Gastroesophageal sphincter (tissue), 4 donors: Measurements from ENCODE around the gene TSPEAR. TPM values are rescaled to one million over a fixed set of nuclear protein-coding genes. Genes with fewer than 3 reads are reported as not detected.

Experiments used
- ATAC-seq: fragments of 150-250 bp; one replicate; pipeline ENCODE4 v1.9.1; 2016; ENCODE audit warnings: mild to moderate bottlenecking, moderate library complexity
- H3K27ac ChIP-seq, 4 donors: fragments of 200-600 bp; sonication (generic) in 3 of 4; 1 replicate in 3 of 4; 2 replicates in 1 of 4; pipeline ENCODE4 v1.5.1; 2016 to 2019
- H3K27me3 ChIP-seq: fragments of 200-600 bp; sonication (generic); one replicate; pipeline ENCODE4 v1.5.1; 2019
- H3K36me3 ChIP-seq, 2 donors: fragments of 200-600 bp; sonication (generic); one replicate each; pipeline ENCODE4 v1.5.1; 2019; ENCODE audit warnings: control low read depth in 1 of 2
- H3K4me1 ChIP-seq, 3 donors: fragments of 200-600 bp; sonication (generic); 1 replicate in 2 of 3; 2 replicates in 1 of 3; pipeline ENCODE4 v1.5.1; 2016 to 2019; ENCODE audit warnings: control low read depth in 2 of 3
- H3K4me3 ChIP-seq, 2 donors: fragments of 200-600 bp; sonication (generic); one replicate each; pipeline ENCODE4 v1.5.1; 2019; ENCODE audit warnings: mild to moderate bottlenecking in 1 of 2, moderate library complexity in 1 of 2
- H3K9me3 ChIP-seq, 3 donors: fragments of 200-600 bp; sonication (generic); one replicate each; pipeline ENCODE4 v1.5.1; 2017 to 2019; ENCODE audit warnings: control low read depth in 2 of 3
- EP300 ChIP-seq: sonication (generic); formaldehyde crosslinking; IDR thresholded peaks from one replicate; pipeline ENCODE4 v1.6.1; 2017; ENCODE audit warnings: antibody characterized with exemption, mild to moderate bottlenecking
- POLR2A ChIP-seq, 2 donors: fragments of 450-650 bp; IDR thresholded peaks; one replicate each; pipeline ENCODE4 v1.6.1; 2017; ENCODE audit warnings: antibody characterized with exemption in 2 of 2, mild to moderate bottlenecking in 2 of 2, moderate library complexity in 1 of 2
- POLR2AphosphoS5 ChIP-seq: sonication (generic); formaldehyde crosslinking; IDR thresholded peaks from one replicate; pipeline ENCODE4 v1.6.1; 2017; ENCODE audit warnings: antibody characterized with exemption
- WGBS, 2 donors: methylation state at CpG; one replicate each; pipeline ENCODE4 v1.1.5; 2018; ENCODE audit warnings: low coverage in 1 of 2; 5-methylcytosine and 5-hydroxymethylcytosine counted together
- total RNA-seq, 4 donors: library from RNA; depleted of rRNA; stranded (reverse); fragments of >200 nt; gene quantifications; one replicate each; pipeline ENCODE4 v1.1.0, GENCODE V29; 2016
- TF ChIP-seq, protein P1 (sequence below), 4 experiments: fragments of 200-600 bp in 2 of 4; fragments of 450-650 bp in 2 of 4; sonication (generic) in 1 of 4; IDR thresholded peaks; one replicate each; pipeline ENCODE4 v1.5.1; 2017 to 2019; ENCODE audit warnings: antibody characterized with exemption in 4 of 4, mild to moderate bottlenecking in 2 of 4, moderate library complexity in 2 of 4

TSPEAR gene
- total RNA-seq, 4 donors from 2014 or later = not detected

- WGBS, 2 donors = 75% methylated on average over 2 to 5 of the region's 22 CpGs
- no peak for TF ChIP-seq EP300
- no peak for TF ChIP-seq POLR2A (IDR thresholded peaks at IDR 0.05)
- no peak for TF ChIP-seq POLR2AphosphoS5
- TF ChIP-seq, protein P1, sequence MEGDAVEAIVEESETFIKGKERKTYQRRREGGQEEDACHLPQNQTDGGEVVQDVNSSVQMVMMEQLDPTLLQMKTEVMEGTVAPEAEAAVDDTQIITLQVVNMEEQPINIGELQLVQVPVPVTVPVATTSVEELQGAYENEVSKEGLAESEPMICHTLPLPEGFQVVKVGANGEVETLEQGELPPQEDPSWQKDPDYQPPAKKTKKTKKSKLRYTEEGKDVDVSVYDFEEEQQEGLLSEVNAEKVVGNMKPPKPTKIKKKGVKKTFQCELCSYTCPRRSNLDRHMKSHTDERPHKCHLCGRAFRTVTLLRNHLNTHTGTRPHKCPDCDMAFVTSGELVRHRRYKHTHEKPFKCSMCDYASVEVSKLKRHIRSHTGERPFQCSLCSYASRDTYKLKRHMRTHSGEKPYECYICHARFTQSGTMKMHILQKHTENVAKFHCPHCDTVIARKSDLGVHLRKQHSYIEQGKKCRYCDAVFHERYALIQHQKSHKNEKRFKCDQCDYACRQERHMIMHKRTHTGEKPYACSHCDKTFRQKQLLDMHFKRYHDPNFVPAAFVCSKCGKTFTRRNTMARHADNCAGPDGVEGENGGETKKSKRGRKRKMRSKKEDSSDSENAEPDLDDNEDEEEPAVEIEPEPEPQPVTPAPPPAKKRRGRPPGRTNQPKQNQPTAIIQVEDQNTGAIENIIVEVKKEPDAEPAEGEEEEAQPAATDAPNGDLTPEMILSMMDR (IDR thresholded peaks at IDR 0.05) = no peak
- Histone ChIP-seq H3K4me1 (peaks cover 0 to 4% (median 0%) of the 10 kb centered on the region in 3 donors), H3K36me3 (no peaks in the 10 kb centered on the region), H3K27me3 (peaks cover 53% of the 10 kb centered on the region), H3K9me3 (peaks cover 0 to 62% (median 0%) of the 10 kb centered on the region in 3 donors), H3K27ac (no peak overlapping the region), H3K4me3 (no peak overlapping the region)
- no peak for ATAC-seq
Observed at GRCh38 chr21:44579056-44579832, 132.1 kb downstream of the TSPEAR start.

DNA sequence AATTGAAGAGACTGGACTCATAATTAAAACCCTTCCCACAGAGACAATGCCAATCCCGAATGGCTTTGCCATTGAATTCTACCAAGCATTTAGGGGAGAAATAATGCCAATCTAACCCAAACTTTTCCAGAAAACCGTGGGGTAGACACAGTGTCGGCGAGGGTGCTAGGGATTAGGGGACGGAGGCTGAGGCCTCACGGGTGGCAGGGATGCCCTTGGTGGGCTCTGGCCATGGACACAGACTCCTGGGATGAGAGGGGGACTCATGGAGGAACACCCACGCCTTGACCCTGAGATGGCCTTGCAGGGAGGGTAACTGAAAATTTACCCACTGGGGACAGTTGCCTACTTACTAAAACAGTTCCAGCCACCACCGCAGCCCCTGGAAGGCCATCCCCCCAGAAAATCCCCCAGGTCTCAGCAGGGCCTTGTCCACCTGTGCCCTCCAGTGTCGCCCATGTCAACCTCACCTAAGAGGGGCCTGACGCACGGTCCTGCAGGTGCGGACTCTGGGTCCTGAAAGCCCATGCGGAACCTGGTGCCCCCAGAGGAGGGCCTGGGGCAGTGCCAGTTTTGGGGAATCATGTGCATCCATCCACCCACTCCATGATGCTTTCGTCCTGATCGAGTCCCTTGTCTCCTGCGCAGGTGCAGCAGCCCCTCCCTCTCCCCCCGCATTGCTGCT lies 132.9 kb downstream of the TSPEAR start:
- Histone ChIP-seq H3K4me3 (no peak overlapping the region), H3K36me3 (no peaks in the 10 kb centered on the region), H3K27ac (no peak overlapping the region), H3K4me1 (peaks cover 0 to 4% (median 0%) of the 10 kb centered on the region in 3 donors), H3K9me3 (peaks cover 0 to 62% (median 0%) of the 10 kb centered on the region in 3 donors), H3K27me3 (peaks cover 58% of the 10 kb centered on the region)
- ATAC-seq = no peak
- no peak for TF ChIP-seq POLR2AphosphoS5
- TF ChIP-seq, protein P1 (IDR thresholded peaks at IDR 0.05) = no peak
- TF ChIP-seq POLR2A (IDR thresholded peaks at IDR 0.05) = no peak
- TF ChIP-seq EP300 = no peak
- WGBS, 2 donors = 87 to 92% methylated on average over 7 to 11 of the region's 17 CpGs

DNA sequence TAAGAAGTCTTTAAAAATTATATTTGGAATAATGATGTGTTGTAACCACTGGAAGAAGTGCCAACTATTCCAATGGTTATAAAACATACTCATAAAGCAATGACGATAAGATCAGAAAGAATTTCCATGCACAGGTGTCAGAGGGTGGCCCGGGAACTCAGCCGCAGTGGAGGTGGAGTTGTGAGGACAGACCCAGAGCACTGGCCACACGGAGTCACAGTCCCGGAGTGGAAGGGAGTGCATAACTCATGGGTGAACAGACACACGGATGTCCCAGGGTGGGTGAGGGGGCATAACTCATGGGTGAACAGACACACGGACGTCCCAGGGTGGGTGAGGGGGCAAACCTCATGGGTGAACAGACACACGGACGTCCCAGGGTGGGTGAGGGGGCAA lies 135.3 kb downstream of the TSPEAR start:
- Histone ChIP-seq H3K4me1 (no peaks in the 10 kb centered on the region), H3K27me3 (peaks cover 71% of the 10 kb centered on the region), H3K36me3 (no peaks in the 10 kb centered on the region), H3K9me3 (peaks cover 0 to 56% (median 0%) of the 10 kb centered on the region in 3 donors), H3K27ac (no peak overlapping the region), H3K4me3 (no peak overlapping the region)
- 70 to 76% methylated on average over 2 to 10 of the region's 10 CpGs for whole genome bisulfite sequencing, 2 donors
- no peak for TF ChIP-seq POLR2A (IDR thresholded peaks at IDR 0.05)
- TF ChIP-seq POLR2AphosphoS5 = no peak
- TF ChIP-seq, protein P1 (IDR thresholded peaks at IDR 0.05) = no peak
- TF ChIP-seq EP300 = no peak
- ATAC-seq = no peak

- Histone ChIP-seq H3K4me1 (no peaks in the 10 kb centered on the region), H3K9me3 (peaks cover 0 to 51% (median 0%) of the 10 kb centered on the region in 3 donors), H3K27me3 (peaks cover 71% of the 10 kb centered on the region), H3K4me3 (no peak overlapping the region), H3K27ac (no peak overlapping the region), H3K36me3 (no peaks in the 10 kb centered on the region)
- no peak for TF ChIP-seq EP300
- TF ChIP-seq POLR2A (IDR thresholded peaks at IDR 0.05) = no peak
- TF ChIP-seq POLR2AphosphoS5 = no peak
- TF ChIP-seq, protein P1 (IDR thresholded peaks at IDR 0.05) = no peak
- no peak for ATAC-seq
- 85 to 87% methylated on average over 8 to 14 of the region's 20 CpGs for WGBS, 2 donors
Observed at GRCh38 chr21:44575307-44576024, 135.9 kb downstream of the TSPEAR start.
